Measurements from ENCODE around the gene NELL1.

The NELL1 gene

GRCh38 chr11:21460082-21460481 lies 790.7 kb downstream of the NELL1 start:
- DNase-seq (ENCODE audit: low read depth, low spot score): no peak
- H3K4me3 ChIP-seq (ENCODE audit: low read depth, low read length): no peak overlapping the region
- no peak for TF ChIP-seq CTCF (IDR thresholded peaks at IDR 0.05; ENCODE audit: low read depth, low read length)
- in situ Hi-C loops (cut with HindIII; ENCODE audit: low sequenced_read_pairs): no loop called here

- no peak for TF ChIP-seq CTCF (IDR thresholded peaks at IDR 0.05; ENCODE audit: low read depth, low read length)
- no peak overlapping the region for H3K4me3 ChIP-seq (ENCODE audit: low read depth, low read length)
- no peak for DNase-seq (ENCODE audit: low read depth, low spot score)
- in situ Hi-C loops (cut with HindIII; ENCODE audit: low sequenced_read_pairs): no loop called here
Observed at GRCh38 chr11:21461701-21462100, 792.3 kb downstream of the NELL1 start.

- no peak for TF ChIP-seq CTCF (IDR thresholded peaks at IDR 0.05; ENCODE audit: low read depth, low read length)
- no peak for DNase-seq (ENCODE audit: low read depth, low spot score)
- in situ Hi-C loops (cut with HindIII; ENCODE audit: low sequenced_read_pairs): no loop called here
- no peak overlapping the region for H3K4me3 ChIP-seq (ENCODE audit: low read depth, low read length)
Observed at GRCh38 chr11:21464601-21465193, 795.3 kb downstream of the NELL1 start.

- H3K4me3 ChIP-seq (ENCODE audit: low read depth, low read length): no peak overlapping the region
- TF ChIP-seq CTCF (IDR thresholded peaks at IDR 0.05; ENCODE audit: low read depth, low read length): no peak
- no peak for DNase-seq (ENCODE audit: low read depth, low spot score)
- in situ Hi-C loops (cut with HindIII; ENCODE audit: low sequenced_read_pairs): no loop called here
Observed at GRCh38 chr11:21465203-21465602, 795.8 kb downstream of the NELL1 start.

- TF ChIP-seq CTCF (IDR thresholded peaks at IDR 0.05; ENCODE audit: low read depth, low read length): no peak
- no peak overlapping the region for H3K4me3 ChIP-seq (ENCODE audit: low read depth, low read length)
- no peak for DNase-seq (ENCODE audit: low read depth, low spot score)
- in situ Hi-C loops (cut with HindIII; ENCODE audit: low sequenced_read_pairs): no loop called here
Observed at GRCh38 chr11:21465920-21466319, 796.5 kb downstream of the NELL1 start.

- TF ChIP-seq CTCF (IDR thresholded peaks at IDR 0.05; ENCODE audit: low read depth, low read length): no peak
- DNase-seq (ENCODE audit: low read depth, low spot score): no peak
- no peak overlapping the region for H3K4me3 ChIP-seq (ENCODE audit: low read depth, low read length)
- in situ Hi-C loops (cut with HindIII; ENCODE audit: low sequenced_read_pairs): no loop called here
Observed at GRCh38 chr11:21470521-21470920, 801.1 kb downstream of the NELL1 start.

- in situ Hi-C loops (cut with HindIII; ENCODE audit: low sequenced_read_pairs): no loop called here
- no peak for TF ChIP-seq CTCF (IDR thresholded peaks at IDR 0.05; ENCODE audit: low read depth, low read length)
- DNase-seq (ENCODE audit: low read depth, low spot score): no peak
- H3K4me3 ChIP-seq (ENCODE audit: low read depth, low read length): no peak overlapping the region
Observed at GRCh38 chr11:21472261-21472660, 802.9 kb downstream of the NELL1 start.

Measured in astrocyte of the spinal cord (primary cell).